ENCODE results near the gene ATP6AP1. TPM values are rescaled to one million over a fixed set of nuclear protein-coding genes. Genes with fewer than 3 reads are reported as not detected.

ATP6AP1 gene
- total RNA-seq, 1 donor from 2014 or later, result 44.0 TPM

- peaks cover 16% of the 10 kb centered on the region for H3K36me3 ChIP-seq (ENCODE audit: control insufficient read depth, insufficient read depth, low read length)
- no peak overlapping the region for H3K4me3 ChIP-seq (ENCODE audit: low read depth, low read length)
- FAIRE-seq (peak; percentile 13), DNase-seq (ENCODE audit: low read depth) (peak; percentile 58)
- no peak for TF ChIP-seq CTCF (IDR thresholded peaks at IDR 0.05; ENCODE audit: insufficient read depth, low read length, severe bottlenecking)
- H3K27me3 ChIP-seq (ENCODE audit: control insufficient read depth, insufficient read depth, low read length), result no peaks in the 10 kb centered on the region
Measured at GRCh38 chrX:154441984-154442707, 13.7 kb downstream of the ATP6AP1 start.

- Histone ChIP-seq H3K27me3 (ENCODE audit: control insufficient read depth, insufficient read depth, low read length) (no peaks in the 10 kb centered on the region), H3K4me3 (ENCODE audit: low read depth, low read length) (peak overlapping the region; percentile 18), H3K36me3 (ENCODE audit: control insufficient read depth, insufficient read depth, low read length) (peaks cover 16% of the 10 kb centered on the region)
- no peak for DNase-seq (ENCODE audit: low read depth)
- no peak for TF ChIP-seq CTCF (IDR thresholded peaks at IDR 0.05; ENCODE audit: insufficient read depth, low read length, severe bottlenecking)
- no peak for FAIRE-seq
Measured at GRCh38 chrX:154443479-154443910, 15.0 kb downstream of the ATP6AP1 start.

GRCh38 chrX:154443992-154444754 is 15.7 kb downstream of the ATP6AP1 start, which contains the start of gene FAM50A:
TSS of gene FAM50A (plus strand) at chrX:154444141. CDS start at chrX:154444236, 95 bp downstream.
- FAIRE-seq (no peak), DNase-seq (ENCODE audit: low read depth) (peak; percentile 6)
- no peaks in the 10 kb centered on the region for H3K27me3 ChIP-seq (ENCODE audit: control insufficient read depth, insufficient read depth, low read length)
- peaks cover 16% of the 10 kb centered on the region for H3K36me3 ChIP-seq (ENCODE audit: control insufficient read depth, insufficient read depth, low read length)
- no peak for TF ChIP-seq CTCF (IDR thresholded peaks at IDR 0.05; ENCODE audit: insufficient read depth, low read length, severe bottlenecking)
- H3K4me3 ChIP-seq (ENCODE audit: low read depth, low read length), result peak within 1 kb of the TSS; percentile 54

GRCh38 chrX:154444755-154445246 is 16.3 kb downstream of the ATP6AP1 start:
- no peak for TF ChIP-seq CTCF (IDR thresholded peaks at IDR 0.05; ENCODE audit: insufficient read depth, low read length, severe bottlenecking)
- peaks cover 18% of the 10 kb centered on the region for H3K36me3 ChIP-seq (ENCODE audit: control insufficient read depth, insufficient read depth, low read length)
- no peak for FAIRE-seq
- peak overlapping the region; percentile 54 for H3K4me3 ChIP-seq (ENCODE audit: low read depth, low read length)
- DNase-seq (ENCODE audit: low read depth), result no peak
- H3K27me3 ChIP-seq (ENCODE audit: control insufficient read depth, insufficient read depth, low read length), result no peaks in the 10 kb centered on the region

GRCh38 chrX:154445776-154446175 is 17.3 kb downstream of the ATP6AP1 start:
- FAIRE-seq, result no peak
- Histone ChIP-seq H3K4me3 (ENCODE audit: low read depth, low read length) (no peak overlapping the region), H3K27me3 (ENCODE audit: control insufficient read depth, insufficient read depth, low read length) (no peaks in the 10 kb centered on the region), H3K36me3 (ENCODE audit: control insufficient read depth, insufficient read depth, low read length) (peaks cover 21% of the 10 kb centered on the region)
- TF ChIP-seq CTCF (IDR thresholded peaks at IDR 0.05; ENCODE audit: insufficient read depth, low read length, severe bottlenecking), result no peak
- DNase-seq (ENCODE audit: low read depth), result no peak

Measured in bronchial epithelial cell (primary cell).